Astrocyte (in vitro differentiated cells and primary cell): ENCODE data around the gene NFATC1.

Source experiments
- EZH2 ChIP-seq: IDR thresholded peaks from 2 replicates; pipeline ENCODE4 v1.6.1; 2012; ENCODE audit warnings: mild to moderate bottlenecking, low read length, inconsistent platforms; ENCODE audit not compliant: insufficient read depth
- TF ChIP-seq, protein P1 (sequence below): IDR thresholded peaks from 2 replicates; pipeline ENCODE4 v1.5.1; 2011; ENCODE audit warnings: low read depth, mild to moderate bottlenecking, inconsistent platforms, low read length, moderate library complexity; ENCODE audit not compliant: insufficient read depth

DNA sequence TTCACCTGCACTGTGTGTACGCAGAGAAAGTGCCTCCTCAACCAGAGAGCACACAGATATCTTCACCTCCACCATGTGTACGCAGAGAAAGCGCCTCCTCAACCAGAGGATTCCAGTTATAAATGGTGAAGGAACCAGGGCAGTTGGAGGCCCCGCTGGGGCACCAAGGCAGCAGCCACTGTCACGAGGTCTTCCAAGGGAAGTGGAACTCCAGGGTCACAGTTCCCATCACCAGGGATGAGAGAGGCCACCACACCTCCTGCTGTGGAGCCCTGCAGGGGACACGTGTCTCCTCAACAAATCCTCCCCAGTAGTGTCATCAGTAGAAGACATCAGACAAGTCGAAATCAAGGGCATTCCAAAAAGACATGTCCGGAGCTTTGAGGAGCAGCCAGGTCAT is 28.2 kb upstream of the NFATC1 start:
- TF ChIP-seq, protein P1, sequence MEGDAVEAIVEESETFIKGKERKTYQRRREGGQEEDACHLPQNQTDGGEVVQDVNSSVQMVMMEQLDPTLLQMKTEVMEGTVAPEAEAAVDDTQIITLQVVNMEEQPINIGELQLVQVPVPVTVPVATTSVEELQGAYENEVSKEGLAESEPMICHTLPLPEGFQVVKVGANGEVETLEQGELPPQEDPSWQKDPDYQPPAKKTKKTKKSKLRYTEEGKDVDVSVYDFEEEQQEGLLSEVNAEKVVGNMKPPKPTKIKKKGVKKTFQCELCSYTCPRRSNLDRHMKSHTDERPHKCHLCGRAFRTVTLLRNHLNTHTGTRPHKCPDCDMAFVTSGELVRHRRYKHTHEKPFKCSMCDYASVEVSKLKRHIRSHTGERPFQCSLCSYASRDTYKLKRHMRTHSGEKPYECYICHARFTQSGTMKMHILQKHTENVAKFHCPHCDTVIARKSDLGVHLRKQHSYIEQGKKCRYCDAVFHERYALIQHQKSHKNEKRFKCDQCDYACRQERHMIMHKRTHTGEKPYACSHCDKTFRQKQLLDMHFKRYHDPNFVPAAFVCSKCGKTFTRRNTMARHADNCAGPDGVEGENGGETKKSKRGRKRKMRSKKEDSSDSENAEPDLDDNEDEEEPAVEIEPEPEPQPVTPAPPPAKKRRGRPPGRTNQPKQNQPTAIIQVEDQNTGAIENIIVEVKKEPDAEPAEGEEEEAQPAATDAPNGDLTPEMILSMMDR, result no peak
- no peak for TF ChIP-seq EZH2
